ENCODE data around the gene IARS1. TPM values are rescaled to one million over a fixed set of nuclear protein-coding genes. Genes with fewer than 3 reads are reported as not detected.

IARS1 gene
- total RNA-seq, 1 donor from 2014 or later: 31.5 TPM

GRCh38 chr9:92247296-92247695 lies 46.2 kb downstream of the IARS1 start:
- ATAC-seq: no peak

GRCh38 chr9:92245005-92245797 lies 48.3 kb downstream of the IARS1 start:
- DNase-seq (ENCODE audit: low spot score) (no peak), ATAC-seq (no peak)

More at GRCh38 chr9:92247296-92247695, 46.2 kb downstream of the IARS1 start:
- no peak for DNase-seq (ENCODE audit: low spot score)

Other genes with a start within 250 kb of the IARS1 start
- 11.6 TPM for gene SPTLC1, start 178.3 kb downstream of the IARS1 start, total RNA-seq
- gene NOL8, start 31.7 kb upstream of the IARS1 start, total RNA-seq: 9.7 TPM
- gene CENPP, start 32.3 kb upstream of the IARS1 start, total RNA-seq: 1.2 TPM
- not detected for gene OGN, start 110.9 kb upstream of the IARS1 start, total RNA-seq
- 0.13 TPM for gene OMD, start 130.8 kb upstream of the IARS1 start, total RNA-seq
- gene ASPN, start 188.8 kb upstream of the IARS1 start, total RNA-seq: 5.4 TPM
- 21.0 TPM for gene ECM2, start 242.3 kb upstream of the IARS1 start, total RNA-seq

Measured in left lobe of liver (tissue), 2 donors.